GM18502 (cell line): ENCODE results near the gene PKM.
"Not testable (repeated sequence)": the region's sequence is repeated elsewhere in the genome, so short reads cannot be mapped to it uniquely, and the experiment has no call there.

Source experiments
- ATAC-seq: cut with Tn5 transposase; IDR thresholded peaks from one replicate; pipeline ENCODE4 v1.9.1; 2021; ENCODE audit warnings: mild to moderate bottlenecking; ENCODE audit not compliant: unreplicated experiment, poor library complexity

Gene PKM

DNA sequence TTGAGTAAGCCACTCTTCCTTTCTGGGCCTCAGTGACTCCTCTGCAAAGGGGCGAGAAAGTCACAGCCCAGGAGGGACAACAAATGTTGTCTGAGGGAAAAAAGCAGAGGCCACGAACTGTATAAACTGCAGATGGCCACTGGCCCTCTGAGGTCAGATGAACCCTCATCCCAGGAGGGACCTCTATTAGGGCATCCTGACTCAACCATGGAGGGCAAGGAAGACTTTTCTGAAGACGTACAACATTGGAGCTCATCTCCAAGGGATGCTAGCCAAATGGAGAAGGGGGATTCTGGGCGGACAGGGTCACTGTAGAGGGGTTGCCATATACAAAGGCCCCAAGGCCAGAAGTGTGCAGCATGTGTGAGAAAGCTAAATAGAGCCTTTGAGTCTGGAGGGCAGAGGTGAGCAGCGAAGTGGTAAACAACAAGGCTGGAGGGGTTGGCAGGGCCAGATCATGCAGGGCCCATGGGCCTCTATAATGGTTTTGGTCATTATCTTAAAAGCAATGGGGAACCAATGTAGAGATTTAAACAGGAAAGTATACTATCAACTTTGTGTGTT, 50.1 kb downstream of the PKM start:
- ATAC-seq: no peak

DNA sequence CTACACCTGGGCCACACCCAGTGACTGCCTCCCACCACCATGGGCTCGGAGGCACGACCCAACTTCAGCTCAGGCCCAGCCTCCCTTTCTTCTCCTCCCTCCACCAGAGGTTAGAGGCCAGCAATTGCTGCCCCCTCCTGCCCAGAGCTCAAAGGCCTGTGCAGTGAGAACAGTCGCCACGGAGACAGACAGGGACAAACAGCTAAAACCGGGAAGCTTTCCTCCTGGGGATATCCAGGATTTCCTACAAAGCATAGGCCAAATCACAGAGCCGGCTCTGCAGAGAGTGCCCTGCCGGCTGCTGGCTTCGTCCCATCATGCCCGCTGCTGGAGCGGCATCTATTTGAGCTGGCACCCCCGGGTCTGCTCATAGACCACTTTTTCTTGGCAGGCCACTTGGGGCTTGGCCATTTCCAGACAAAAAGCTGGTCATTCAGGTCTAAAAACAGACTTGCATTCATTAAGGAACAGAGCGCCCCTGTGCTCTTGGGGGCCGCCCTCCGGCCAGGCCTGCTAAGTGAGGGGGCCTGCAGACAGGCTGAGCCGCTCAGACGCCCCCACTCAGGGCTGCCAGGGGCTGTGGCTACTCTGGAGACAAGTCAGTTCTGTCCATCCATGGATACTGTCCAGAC, 50.9 kb downstream of the PKM start:
- no peak for ATAC-seq

DNA sequence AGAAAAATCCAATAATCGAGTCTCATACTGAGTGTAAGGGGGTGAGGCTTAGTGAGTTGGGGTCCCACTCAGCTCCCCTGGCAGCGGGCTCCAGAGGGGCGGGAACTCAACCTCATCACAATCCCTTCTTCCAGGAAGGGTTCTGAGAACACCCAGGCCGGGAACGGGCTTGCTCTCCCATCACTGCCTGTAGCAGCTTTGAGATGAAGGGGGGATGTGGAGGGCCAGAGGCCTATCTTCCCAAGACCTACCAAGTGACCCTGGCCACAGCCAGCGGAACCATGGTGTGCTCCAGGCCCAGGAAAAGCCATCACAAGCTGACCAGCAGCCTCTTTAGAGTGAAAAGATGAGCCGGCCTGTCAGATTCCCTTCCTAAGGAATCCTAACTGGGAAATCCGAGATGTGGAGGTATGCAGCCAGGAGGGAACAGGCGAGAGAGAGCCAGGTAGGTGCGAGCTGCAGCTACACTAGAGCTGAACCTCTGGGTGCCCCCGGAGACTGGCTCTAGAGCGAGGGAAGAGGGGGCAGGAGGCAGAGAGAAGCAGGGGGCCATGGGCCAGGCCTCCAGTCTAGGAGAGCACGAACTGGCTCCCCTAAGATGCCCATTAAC, 51.9 kb downstream of the PKM start:
- no peak for ATAC-seq

DNA sequence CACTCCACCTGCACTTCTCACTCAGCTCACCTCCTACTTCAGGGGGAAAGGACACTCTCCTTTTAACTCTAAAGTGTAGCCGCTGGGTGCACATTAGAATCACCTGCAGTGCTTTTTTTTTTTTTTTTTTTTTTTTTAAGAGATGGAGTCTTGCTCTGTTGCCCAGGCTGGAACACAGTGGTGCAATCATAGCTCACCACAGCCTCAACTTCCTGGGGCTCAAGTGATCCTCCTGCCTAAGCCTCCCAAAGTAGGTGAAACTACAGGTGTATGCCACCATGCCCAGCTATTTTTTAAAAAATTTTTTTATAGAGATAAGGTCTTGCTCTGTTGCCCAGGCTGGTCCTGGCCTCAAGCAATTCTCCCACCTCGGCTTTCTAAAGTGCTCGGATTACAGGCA, 54.2 kb downstream of the PKM start:
- ATAC-seq: no peak

DNA sequence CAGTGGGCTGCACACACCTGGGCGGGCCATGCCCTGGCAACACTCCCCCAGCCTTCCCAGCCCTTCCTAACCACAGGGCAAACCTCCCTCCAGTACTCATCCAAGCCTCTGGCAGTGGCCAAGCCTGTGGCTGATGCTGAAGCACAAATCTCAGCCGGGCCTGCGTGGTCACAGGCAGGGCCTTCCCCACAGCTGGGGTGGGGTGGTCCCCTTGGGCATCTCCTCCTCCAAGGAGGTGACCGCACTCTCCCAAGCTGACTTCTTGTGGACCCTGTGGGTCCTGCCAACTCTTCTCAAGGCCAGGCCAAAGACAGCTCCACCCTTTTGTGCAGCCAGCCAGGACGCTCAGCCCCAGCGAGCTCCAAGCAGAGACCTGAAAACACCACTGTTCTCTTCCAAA, 54.8 kb downstream of the PKM start:
- no peak for ATAC-seq

DNA sequence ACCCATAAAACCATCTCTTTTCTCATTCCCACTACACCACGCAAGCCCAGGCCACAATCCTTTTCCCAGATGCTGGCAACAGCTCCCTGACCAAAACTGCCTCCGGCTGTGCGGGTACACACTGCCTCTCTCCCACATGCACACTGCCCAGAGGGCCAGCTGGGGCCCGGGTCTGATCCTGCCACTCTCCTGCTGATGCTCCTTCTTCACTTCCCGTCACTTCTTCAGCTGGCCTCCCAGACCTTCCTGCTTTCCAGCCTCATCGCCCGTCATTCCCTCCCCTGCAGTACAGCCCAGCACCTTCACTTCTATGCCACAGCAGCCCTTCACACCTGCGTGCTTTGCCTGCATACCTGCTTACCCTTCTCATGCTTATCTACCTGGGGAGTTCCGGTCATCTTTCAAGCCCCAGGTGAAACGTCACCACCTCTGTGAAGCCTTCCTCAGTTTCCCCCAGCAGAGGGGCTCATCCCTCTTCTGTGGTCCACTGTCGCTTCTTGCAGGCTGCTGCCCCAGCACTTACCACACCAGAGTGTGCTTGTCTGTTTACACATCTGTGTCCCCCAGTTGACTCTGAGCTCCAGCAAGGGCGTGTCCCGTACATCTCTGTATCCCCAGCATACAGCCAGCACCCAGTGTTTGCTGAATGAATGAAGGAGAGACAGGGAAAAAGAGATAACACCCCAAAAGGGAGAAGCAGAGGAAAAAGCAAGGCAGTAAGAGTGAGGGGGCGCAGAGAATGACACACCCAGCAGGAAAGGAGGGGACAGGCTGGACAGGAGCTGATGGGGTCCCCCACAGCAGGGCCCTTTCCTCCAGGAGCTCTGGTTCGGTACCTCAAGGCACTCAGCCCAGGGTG, 55.6 kb downstream of the PKM start:
- ATAC-seq: no peak

DNA sequence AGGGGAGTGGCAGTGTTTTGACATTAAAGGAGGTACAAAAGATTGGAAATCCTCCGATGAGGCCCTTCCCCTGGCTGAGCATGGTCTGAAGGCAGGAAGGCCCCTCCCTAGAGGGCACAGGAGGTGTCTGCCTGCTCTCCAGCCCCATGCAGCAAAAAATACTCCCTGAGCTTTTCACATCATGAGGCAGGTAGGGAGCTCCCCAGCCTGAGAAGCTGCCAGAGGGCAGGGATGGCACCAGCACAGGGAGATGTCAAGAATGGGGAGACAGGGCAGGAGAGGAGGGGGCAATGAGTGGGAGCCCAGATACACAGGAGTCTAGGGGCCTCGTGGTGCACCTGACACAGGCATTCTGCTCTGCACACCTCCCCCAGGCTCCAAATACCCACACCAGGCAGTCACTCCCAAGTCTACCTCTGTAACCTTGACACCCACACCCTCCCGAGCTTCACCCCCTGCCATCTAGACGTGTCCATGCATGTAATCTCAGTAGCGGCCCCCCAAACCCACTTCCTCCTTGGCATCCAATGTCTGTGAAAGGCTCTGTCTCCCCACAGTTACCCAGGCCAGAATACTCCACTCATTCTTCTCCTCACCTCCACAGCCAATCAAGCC, 56.3 kb downstream of the PKM start:
- no peak for ATAC-seq

DNA sequence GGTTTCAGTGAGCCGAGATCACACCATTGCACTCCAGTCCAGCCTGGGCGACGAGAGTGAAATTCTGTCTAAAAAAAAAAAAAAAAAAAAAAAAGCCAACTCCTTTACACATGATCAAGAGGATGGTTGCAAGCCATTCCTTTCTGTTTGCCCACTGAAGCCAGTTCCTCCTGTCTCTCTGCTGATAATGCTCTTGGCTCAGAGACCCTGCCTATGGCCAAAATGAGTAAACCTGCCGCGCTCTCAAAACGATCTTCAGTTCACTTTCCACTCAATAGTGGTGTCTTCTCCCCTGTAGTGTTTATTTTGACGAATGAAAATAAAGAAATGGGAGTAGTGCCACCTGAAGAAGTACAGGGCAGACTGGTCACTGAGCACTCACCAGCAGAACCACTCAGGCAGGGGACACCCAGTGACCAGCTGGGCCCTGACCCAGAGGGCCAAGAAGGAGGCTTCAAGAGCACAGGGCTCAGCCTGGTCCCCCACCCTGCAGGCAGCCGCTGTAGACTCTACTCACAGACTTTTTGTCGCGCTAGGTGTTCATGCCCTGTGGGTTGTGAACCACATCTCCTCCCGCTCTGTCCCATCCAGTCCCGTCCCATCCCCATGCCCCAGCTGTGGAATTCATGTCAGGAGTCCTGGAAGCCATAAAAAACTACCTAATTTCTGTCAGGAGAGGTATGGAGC, 57.0 kb downstream of the PKM start:
- no peak for ATAC-seq

DNA sequence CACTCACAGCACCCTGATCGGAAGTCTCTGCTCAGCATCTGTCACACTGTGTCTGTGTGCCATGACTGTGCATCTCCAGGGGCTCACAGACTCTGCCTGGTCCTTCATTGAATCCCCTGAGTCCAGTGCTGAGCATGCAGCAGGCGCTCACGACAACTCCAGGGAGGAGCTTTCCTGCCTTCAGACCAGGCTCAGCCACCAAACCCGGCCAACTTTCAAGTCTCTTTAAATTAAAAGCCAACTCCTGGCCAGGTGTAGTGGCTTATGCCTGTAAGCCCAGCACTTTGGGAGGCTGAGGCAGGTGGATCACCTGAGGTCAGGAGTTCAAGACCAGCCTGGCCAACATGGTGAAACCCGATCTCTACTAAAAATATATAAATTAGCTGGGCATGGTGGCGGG, 57.6 kb downstream of the PKM start:
- ATAC-seq: no peak

DNA sequence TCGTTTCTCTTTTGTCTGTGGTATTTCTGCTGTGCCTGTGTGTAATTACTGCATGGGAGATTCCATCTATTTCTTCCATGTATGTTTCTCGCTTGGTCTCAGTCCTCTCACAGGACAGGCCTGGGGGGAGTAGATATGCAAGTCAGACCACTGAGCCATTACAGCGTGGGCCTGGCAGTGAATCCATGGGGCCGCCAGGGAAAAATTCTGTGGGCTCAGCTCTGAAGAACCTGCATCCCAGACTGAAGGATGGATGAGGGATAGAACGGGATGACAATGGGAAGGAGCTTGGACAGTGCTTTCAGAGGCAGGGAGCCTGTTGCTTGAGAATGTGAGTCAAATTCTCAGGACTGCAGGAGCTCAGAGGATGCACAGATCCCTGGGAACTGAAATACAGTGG, 58.2 kb downstream of the PKM start:
- ATAC-seq: no peak

DNA sequence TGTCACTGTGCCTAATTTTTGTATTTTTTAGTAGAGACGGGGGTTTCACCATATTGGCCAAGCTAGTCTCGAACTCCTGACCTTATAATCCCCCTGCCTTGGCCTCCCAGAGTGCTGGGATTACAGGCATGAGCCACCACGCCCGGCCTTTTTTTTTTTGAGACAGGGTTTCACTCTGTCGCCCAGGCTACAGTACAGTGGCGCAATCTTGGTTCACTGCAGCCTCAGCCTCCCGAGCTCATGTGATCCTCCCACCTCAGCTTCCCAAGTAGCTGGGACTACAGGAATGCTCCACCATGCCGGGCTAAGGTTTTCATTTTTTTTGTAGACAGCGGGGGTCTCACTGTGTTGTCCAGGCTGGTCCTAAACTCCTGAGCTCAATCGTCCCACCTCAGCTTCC, 59.0 kb downstream of the PKM start:
- ATAC-seq: not testable (repeated sequence)

DNA sequence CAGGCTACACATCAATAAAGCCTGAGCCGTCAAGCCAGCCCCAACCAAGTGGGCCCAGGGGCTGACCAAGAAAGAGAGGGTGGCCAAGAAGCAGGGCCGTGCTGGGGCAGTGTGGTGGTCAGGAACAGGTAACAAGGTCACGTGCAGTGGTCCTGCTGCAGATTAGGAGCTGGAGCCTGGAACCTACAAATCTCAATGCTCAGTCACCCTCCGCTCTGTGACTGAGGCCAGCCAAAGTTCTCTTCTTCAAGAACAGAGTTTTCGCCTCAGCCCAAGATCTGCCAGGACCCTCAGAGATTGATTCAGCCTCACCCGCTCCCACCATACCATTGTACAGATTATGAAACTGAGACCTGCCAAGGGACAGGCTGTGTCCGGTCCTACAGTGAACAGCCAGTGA, 60.3 kb downstream of the PKM start:
- ATAC-seq: no peak

DNA sequence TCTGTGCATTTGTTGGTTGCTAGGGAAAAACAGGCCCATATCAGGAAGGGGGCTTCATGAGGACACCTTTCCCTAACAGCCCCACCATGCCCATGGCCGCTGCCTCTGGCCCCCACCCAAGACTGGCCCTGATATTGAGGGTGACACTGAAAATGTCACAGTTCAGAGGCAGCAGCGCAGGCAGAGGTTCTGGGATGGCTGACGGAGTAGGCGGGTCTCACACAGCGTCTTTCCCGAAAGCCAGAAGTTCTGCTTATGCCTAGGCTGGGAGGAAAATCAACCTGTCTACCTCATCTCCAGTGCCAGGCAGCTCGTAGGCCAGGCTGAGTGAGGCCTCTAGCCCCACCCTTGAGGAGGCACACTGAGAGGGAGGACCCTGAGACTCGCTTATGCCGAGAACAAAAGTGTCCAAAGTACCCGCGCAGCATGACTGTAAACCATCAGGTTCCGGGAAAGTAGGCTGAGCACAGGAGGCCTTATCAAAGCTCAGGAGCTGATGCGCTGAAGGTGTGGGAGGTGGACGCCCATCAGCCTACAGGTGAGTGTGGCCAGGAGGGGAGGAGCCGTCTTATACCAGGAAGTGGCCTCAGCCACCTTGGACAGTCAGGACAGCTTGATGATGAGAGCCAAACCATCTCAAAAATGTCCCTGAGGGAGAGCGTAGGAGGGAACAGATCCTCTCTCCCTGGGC, 60.9 kb downstream of the PKM start:
- ATAC-seq: no peak

DNA sequence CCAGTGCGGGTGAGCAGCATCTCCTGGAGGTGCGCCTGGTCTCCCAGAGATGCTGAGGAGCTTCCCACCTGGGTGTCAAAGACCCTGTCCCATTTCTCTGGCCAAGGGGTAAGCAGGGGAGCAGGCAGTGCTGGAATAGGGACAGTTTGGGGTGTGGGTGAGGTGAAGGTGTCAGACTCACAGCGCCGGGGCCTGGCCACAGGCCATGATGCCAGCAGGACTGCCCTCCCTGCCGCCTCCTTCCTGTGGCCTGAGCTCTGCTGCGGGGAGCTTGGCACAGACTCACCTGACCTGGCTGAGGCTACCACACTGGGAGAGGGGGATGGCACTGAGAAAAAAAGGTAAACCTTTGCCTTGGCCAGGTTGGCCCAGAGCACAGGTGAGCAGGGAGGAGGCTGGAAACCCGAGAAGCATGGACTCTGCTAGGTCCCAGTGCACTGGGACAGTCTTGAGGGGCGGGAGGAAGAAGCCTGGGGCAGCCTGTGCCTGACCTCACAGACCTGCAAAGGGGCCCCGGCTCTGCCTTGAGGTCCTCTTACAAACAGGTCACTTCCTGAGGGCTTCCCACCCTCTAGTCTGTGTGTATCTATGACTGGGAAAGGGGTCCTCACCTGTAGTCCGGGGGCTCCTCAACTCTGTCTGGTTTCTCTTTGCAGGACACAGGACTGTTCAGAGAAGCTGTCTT, 61.6 kb downstream of the PKM start:
- ATAC-seq: no peak

DNA sequence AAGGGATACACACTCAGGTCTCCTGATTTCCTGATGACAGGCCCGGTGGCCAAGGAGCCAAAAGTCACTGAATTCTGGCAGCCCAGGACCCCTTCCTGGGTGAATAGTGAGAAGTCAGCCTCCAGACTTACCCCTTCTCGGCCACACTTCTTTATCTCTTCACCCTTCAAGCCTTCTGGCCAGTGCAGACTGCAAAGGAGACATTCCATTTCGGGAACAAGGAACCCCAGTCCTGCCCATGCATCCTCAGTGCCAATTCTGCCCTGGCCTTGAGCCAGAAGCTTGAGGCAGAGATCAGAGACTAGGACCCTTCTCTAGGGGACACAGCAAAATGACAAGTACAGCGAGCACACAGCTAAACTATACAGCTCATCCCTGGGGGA, 62.2 kb downstream of the PKM start:
- ATAC-seq: no peak

DNA sequence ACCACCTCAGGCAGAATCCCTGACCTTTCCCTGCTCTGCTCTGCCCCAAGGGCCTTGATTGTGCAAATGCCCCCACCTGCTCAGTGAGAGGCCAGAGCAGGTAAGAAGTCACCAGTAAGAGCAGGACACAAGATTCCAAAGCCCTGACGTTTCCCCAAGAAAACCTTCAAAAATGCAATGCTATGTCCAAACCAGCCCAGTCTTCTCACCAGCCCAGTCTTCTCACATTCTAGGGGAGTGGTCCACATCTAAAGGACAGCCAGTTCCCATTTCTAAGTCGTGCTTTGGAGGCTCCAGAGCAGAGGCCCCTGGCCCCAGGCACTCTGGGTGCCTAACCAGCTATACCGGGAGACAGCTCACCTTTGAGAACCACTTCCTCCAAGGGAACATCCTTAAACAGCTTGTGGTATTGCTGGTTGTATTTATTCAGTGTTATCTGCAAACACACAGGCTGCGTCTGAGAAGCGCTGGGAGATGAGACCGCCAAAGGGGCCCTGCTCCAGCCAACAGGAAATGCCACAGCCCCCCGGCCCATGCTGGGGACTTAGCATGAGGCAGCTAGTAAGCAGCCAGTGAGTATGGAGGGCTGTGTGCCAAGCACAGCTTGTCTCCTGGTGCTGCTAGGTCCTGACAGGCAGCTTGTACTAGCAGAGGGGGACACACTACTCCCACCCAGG, 62.7 kb downstream of the PKM start:
- no peak for ATAC-seq

DNA sequence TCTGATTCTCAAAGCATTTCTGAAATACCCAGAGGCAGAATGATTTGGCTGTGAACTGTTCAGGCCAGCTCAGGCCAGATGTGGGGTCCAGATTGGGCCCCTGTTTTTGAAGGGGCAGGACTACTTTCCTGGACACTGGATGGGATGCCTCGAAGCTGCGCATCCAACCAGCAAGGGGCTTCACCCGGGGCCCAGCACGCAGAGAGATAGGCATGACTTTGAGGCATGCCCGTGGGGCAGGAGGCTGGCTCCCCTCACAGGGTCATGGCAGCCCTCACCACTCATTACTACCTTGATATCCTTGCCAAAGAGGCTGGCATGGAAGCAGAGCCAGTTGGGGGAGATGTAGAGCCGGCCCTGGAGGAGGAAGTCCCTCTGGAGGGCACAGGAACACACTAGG, 63.5 kb downstream of the PKM start:
- ATAC-seq: no peak

DNA sequence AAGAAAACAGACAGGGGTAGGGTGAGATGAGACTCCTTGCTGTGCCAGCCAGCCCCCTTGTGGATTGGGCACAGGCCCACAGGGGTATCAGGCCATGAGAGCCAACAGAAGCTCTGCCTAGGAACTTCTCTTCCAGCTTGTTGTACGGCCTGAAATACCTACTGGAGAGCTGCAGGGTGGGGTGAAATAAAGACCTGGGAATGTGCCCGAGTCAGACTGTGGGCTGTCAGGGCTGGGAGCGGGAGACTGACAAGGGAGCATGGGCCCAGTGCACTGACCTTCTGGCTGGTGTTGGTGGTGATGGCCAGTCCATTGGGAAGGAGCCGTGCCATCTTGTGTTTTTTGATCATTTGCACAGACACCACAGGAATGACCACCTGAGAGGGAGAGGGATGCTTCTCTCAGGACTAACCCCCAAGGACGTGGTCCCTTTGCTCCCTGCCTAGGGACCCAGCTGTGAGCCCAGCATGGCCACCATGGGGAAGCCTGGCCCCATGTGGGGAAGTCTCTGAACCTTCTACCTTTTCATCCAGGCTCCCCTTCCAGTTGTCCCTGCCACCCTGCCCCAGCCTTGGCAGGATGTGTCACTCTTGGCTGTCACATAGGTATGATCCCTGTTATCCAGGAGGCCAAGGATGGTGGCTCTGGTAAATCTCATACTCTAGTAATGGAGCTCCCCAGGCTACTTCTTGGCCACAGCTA, 64.1 kb downstream of the PKM start:
- ATAC-seq: no peak
